Astrocyte of the hippocampus (primary cell): Measurements from ENCODE around the gene ITGB2.
"Not testable (repeated sequence)": the region's sequence is repeated elsewhere in the genome, so short reads cannot be mapped to it uniquely, and the experiment has no call there.

Experiments
- DNase-seq: peaks from one replicate; pipeline ENCODE4 v3.0.0; 2011; ENCODE audit warnings: low read depth, low spot score

Gene ITGB2

GRCh38 chr21:44926331-44927101 lies 5.8 kb upstream of the ITGB2 start:
- DNase-seq: peak; percentile 47

- no peak for DNase-seq
These were observed 4.7 kb upstream of the ITGB2 start for GRCh38 chr21:44925378-44925755.

GRCh38 chr21:44924606-44925377 lies 4.1 kb upstream of the ITGB2 start:
- peak; percentile 43 for DNase-seq

GRCh38 chr21:44923480-44924084 lies 2.9 kb upstream of the ITGB2 start:
- DNase-seq: no peak

- DNase-seq: no peak
These were observed 1.2 kb upstream of the ITGB2 start for GRCh38 chr21:44921928-44922327.

GRCh38 chr21:44919913-44920693 lies 596 bp downstream of the ITGB2 start:
- no peak for DNase-seq

- DNase-seq: no peak
These were observed 1.4 kb downstream of the ITGB2 start for GRCh38 chr21:44919111-44919912.

GRCh38 chr21:44918581-44919033 lies 2.1 kb downstream of the ITGB2 start:
- peak; percentile 51 for DNase-seq

- no peak for DNase-seq
These were observed 2.6 kb downstream of the ITGB2 start for GRCh38 chr21:44918107-44918470.

GRCh38 chr21:44917446-44918106 lies 3.1 kb downstream of the ITGB2 start:
- DNase-seq: no peak

GRCh38 chr21:44916965-44917364 lies 3.7 kb downstream of the ITGB2 start:
- peak; percentile 58 for DNase-seq

GRCh38 chr21:44914176-44914874 lies 6.4 kb downstream of the ITGB2 start:
- DNase-seq: no peak

GRCh38 chr21:44913425-44914175 lies 7.1 kb downstream of the ITGB2 start:
- no peak for DNase-seq

- DNase-seq: not testable (repeated sequence)
These were observed 7.9 kb downstream of the ITGB2 start for GRCh38 chr21:44912506-44913412.

- no peak for DNase-seq
These were observed 8.6 kb downstream of the ITGB2 start for GRCh38 chr21:44912158-44912473.

- DNase-seq: peak; percentile 53
These were observed 9.1 kb downstream of the ITGB2 start for GRCh38 chr21:44911384-44912157.

GRCh38 chr21:44911068-44911383 lies 9.7 kb downstream of the ITGB2 start:
- no peak for DNase-seq
